Peyer's patch (tissue), 4 donors: ENCODE data around the gene RAPH1.

Experiments used
- POLR2A ChIP-seq, 2 donors: fragments of 450-650 bp; IDR thresholded peaks; one replicate each; pipeline ENCODE4 v1.5.1; 2017; ENCODE audit warnings: antibody characterized with exemption in 2 of 2, mild to moderate bottlenecking in 2 of 2, moderate library complexity in 2 of 2
- TF ChIP-seq, protein P1 (sequence below), 6 experiments: fragments of 450-650 bp in 4 of 6; fragments of 200-600 bp in 2 of 6; sonication (generic) in 1 of 6; IDR thresholded peaks; one replicate each; pipeline ENCODE4 v1.5.1; 2017 to 2019; ENCODE audit warnings: antibody characterized with exemption in 6 of 6, mild to moderate bottlenecking in 3 of 6, moderate library complexity in 1 of 6

DNA sequence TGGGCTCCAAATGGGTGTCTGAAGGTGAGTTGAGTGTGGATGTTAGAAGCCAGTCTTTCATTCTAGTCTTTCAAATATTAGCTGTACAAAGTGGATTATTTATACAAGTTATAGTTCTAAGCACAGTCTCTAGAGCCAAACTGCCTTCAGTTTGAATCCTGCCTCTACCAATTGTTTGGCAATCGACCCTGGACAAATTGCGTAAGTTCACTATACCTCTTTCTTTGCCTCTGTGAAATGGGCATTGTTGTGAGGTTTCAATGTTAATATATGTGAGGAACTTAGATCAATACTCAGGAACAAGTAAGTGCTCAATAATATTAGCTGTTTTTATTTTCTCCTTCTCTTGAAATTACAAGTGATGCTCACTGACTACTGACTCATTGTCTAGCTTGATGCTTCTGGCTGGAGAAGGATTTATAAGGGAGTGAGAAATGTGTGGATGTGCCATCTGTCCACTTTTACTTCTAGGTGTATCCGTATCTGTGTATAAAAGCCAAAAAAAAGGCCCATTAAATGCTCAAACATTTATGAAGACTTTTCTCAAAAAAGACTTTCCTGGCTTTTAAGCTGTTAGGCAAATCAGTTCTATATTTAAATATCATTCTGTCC is 48.1 kb upstream of the RAPH1 start:
- TF ChIP-seq, protein P1, sequence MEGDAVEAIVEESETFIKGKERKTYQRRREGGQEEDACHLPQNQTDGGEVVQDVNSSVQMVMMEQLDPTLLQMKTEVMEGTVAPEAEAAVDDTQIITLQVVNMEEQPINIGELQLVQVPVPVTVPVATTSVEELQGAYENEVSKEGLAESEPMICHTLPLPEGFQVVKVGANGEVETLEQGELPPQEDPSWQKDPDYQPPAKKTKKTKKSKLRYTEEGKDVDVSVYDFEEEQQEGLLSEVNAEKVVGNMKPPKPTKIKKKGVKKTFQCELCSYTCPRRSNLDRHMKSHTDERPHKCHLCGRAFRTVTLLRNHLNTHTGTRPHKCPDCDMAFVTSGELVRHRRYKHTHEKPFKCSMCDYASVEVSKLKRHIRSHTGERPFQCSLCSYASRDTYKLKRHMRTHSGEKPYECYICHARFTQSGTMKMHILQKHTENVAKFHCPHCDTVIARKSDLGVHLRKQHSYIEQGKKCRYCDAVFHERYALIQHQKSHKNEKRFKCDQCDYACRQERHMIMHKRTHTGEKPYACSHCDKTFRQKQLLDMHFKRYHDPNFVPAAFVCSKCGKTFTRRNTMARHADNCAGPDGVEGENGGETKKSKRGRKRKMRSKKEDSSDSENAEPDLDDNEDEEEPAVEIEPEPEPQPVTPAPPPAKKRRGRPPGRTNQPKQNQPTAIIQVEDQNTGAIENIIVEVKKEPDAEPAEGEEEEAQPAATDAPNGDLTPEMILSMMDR (IDR thresholded peaks at IDR 0.05), result no peak
- TF ChIP-seq POLR2A (IDR thresholded peaks at IDR 0.05), result no peak
